ENCODE results near the gene TRIM37. TPM values are rescaled to one million over a fixed set of nuclear protein-coding genes. Genes with fewer than 3 reads are reported as not detected.

TRIM37 gene
- total and polyA plus RNA-seq, 10 donors = 6.2 to 28.1 (median 16.9) TPM

GRCh38 chr17:59084154-59084553 is 22.5 kb downstream of the TRIM37 start:
- no peaks in the 10 kb centered on the region for H3K27me3 ChIP-seq (replicated peaks in 1 of 7)
- peaks cover 8 to 92% (median 36%) of the 10 kb centered on the region in 6 donors for H3K36me3 ChIP-seq
- 96 to 98% (median 96%) methylated on average over 4 of the region's 4 CpGs for WGBS, 5 donors
- no peaks in the 10 kb centered on the region for H3K4me1 ChIP-seq
- no peak overlapping the region for H3K4me3 ChIP-seq
- no peak for DNase-seq
- intact Hi-C loops (cut with DNase I; ENCODE audit: low total_unique reads) = no loop called here
- H3K9me3 ChIP-seq = no peaks in the 10 kb centered on the region
- no peak for TF ChIP-seq CTCF (IDR thresholded peaks at IDR 0.05 in 8 of 11, conservative IDR thresholded peaks at IDR 0.05 in 3 of 11)
- TF ChIP-seq POLR2AphosphoS5 (IDR thresholded peaks at IDR 0.05) = no peak
- TF ChIP-seq POLR2A (IDR thresholded peaks at IDR 0.05) = no peak
- no peak overlapping the region for H3K27ac ChIP-seq

GRCh38 chr17:59074494-59074893 is 32.2 kb downstream of the TRIM37 start:
- H3K27me3 ChIP-seq (replicated peaks in 1 of 7) = no peaks in the 10 kb centered on the region
- peaks cover 5 to 100% (median 68%) of the 10 kb centered on the region in 6 donors for H3K36me3 ChIP-seq
- no peak for DNase-seq
- no peak overlapping the region for H3K27ac ChIP-seq
- no peak overlapping the region for H3K4me3 ChIP-seq
- TF ChIP-seq POLR2AphosphoS5 (IDR thresholded peaks at IDR 0.05) (no peak), CTCF (IDR thresholded peaks at IDR 0.05 in 8 of 11, conservative IDR thresholded peaks at IDR 0.05 in 3 of 11) (no peak), POLR2A (IDR thresholded peaks at IDR 0.05) (no peak)
- no peaks in the 10 kb centered on the region for H3K9me3 ChIP-seq
- H3K4me1 ChIP-seq = no peaks in the 10 kb centered on the region
- intact Hi-C loops (cut with DNase I; ENCODE audit: low total_unique reads) = no loop called here

GRCh38 chr17:59073972-59074371 is 32.7 kb downstream of the TRIM37 start:
- peaks cover 2 to 100% (median 67%) of the 10 kb centered on the region in 6 donors for H3K36me3 ChIP-seq
- intact Hi-C loops (cut with DNase I; ENCODE audit: low total_unique reads) = no loop called here
- WGBS, 5 donors = 91 to 100% (median 100%) methylated on average over 1 of the region's 1 CpG
- no peaks in the 10 kb centered on the region for H3K9me3 ChIP-seq
- TF ChIP-seq POLR2A (IDR thresholded peaks at IDR 0.05) (no peak), CTCF (IDR thresholded peaks at IDR 0.05 in 8 of 11, conservative IDR thresholded peaks at IDR 0.05 in 3 of 11) (no peak), POLR2AphosphoS5 (IDR thresholded peaks at IDR 0.05) (no peak)
- H3K27me3 ChIP-seq (replicated peaks in 1 of 7) = no peaks in the 10 kb centered on the region
- H3K4me3 ChIP-seq = no peak overlapping the region
- no peak for DNase-seq
- H3K4me1 ChIP-seq = no peaks in the 10 kb centered on the region
- no peak overlapping the region for H3K27ac ChIP-seq

GRCh38 chr17:59069856-59070255 is 36.8 kb downstream of the TRIM37 start:
- intact Hi-C loops (cut with DNase I; ENCODE audit: low total_unique reads) = no loop called here
- H3K36me3 ChIP-seq = peaks cover 2 to 98% (median 50%) of the 10 kb centered on the region in 6 donors
- WGBS, 5 donors = 93 to 100% (median 97%) methylated on average over 1 of the region's 1 CpG

More at GRCh38 chr17:59069856-59070255, 36.8 kb downstream of the TRIM37 start:
- no peaks in the 10 kb centered on the region for H3K27me3 ChIP-seq (replicated peaks in 1 of 7)
- TF ChIP-seq POLR2A (IDR thresholded peaks at IDR 0.05) (no peak), CTCF (IDR thresholded peaks at IDR 0.05 in 8 of 11, conservative IDR thresholded peaks at IDR 0.05 in 3 of 11) (no peak), POLR2AphosphoS5 (IDR thresholded peaks at IDR 0.05) (no peak)
- no peak for DNase-seq
- no peak overlapping the region for H3K4me3 ChIP-seq
- no peaks in the 10 kb centered on the region for H3K9me3 ChIP-seq
- no peaks in the 10 kb centered on the region for H3K4me1 ChIP-seq
- no peak overlapping the region for H3K27ac ChIP-seq

Measured in spleen (tissue), 11 donors.